K562 (cell line): ENCODE measurements around the gene SERTAD3. TPM values are rescaled to one million over a fixed set of nuclear protein-coding genes. Genes with fewer than 3 reads are reported as not detected.
A peak's percentile ranks its signal among the peaks of the same experiment; 100 is the strongest.

ENCODE experiments used
- ATAC-seq: fragments of 200-7000 bp; cut with Tn5 transposase; 3 replicates; pipeline ENCODE4 v1.9.1; 2020; ENCODE audit warnings: moderate library complexity
- BruUV-seq: library from RNA; stranded (reverse); fragments of 400-500 nt; replicated peaks from 2 replicates; lab custom pipeline; 2021; lab: Mats Ljungman, UMichigan
- CTCF ChIA-PET: fragments of 300-600 bp; formaldehyde crosslinking; extraction: SDS; loops from one replicate; lab custom pipeline; 2021; ENCODE audit warnings: low intra/inter-chr PET ratio; lab: Yijun Ruan, JAX
- POLR2A ChIA-PET: fragments of 300-600, 350-650 bp; sonication (Branson Sonifier 250); formaldehyde crosslinking; extraction: SDS; loops from one replicate; lab custom pipeline; 2021; ENCODE audit warnings: antibody characterized with exemption, inconsistent platforms; lab: Yijun Ruan, JAX
- DNase-seq, 4 experiments: peaks; one replicate each; pipeline versions ENCODE4 v3.0.0 to v3.0.0-alpha.2; 2011 to 2018; ENCODE audit warnings: low spot score in 3 of 4, mixed read lengths in 3 of 4; ENCODE audit errors: extremely low read depth in 1 of 4
- FAIRE-seq: peaks from 2 replicates; lab custom pipeline; 2011; peaks lifted over from hg19 to GRCh38; lab: Jason Lieb, UNC
- H2AFZ ChIP-seq: 2 replicates; pipeline ENCODE4 v1.6.0; 2011; ENCODE audit warnings: low read depth, low read length, control low read depth, inconsistent platforms
- H3K27ac ChIP-seq: fragments of 200-600 bp; 3 replicates; pipeline ENCODE4 v1.8.0; 2011; ENCODE audit warnings: low read depth, mild to moderate bottlenecking, control low read depth, inconsistent platforms, low read length, moderate library complexity, mixed read lengths; ENCODE audit errors: extremely low read depth
- H3K27me3 ChIP-seq, 2 experiments: fragments of 300-600 bp in 1 of 2; 2 replicates in 1 of 2; 3 replicates in 1 of 2; pipeline versions ENCODE4 v1.6.0 to v1.8.0; 2011; ENCODE audit warnings: inconsistent platforms in 2 of 2, low read length in 2 of 2, mild to moderate bottlenecking in 1 of 2, mixed read lengths in 1 of 2, moderate library complexity in 1 of 2; ENCODE audit not compliant: control insufficient read depth in 2 of 2, insufficient read depth in 2 of 2
- H3K36me3 ChIP-seq: fragments of 300-600 bp; 3 replicates; pipeline ENCODE4 v1.8.0; 2011; ENCODE audit warnings: mild to moderate bottlenecking, low read length, inconsistent platforms; ENCODE audit not compliant: control insufficient read depth, insufficient read depth
- H3K4me1 ChIP-seq, 2 experiments: fragments of 200-600 bp in 1 of 2; replicated peaks in 1 of 2; 2 replicates in 1 of 2; 3 replicates in 1 of 2; pipeline versions ENCODE4 v1.5.1 to v1.8.0; 2011; ENCODE audit warnings: inconsistent platforms in 2 of 2, low read length in 2 of 2, mild to moderate bottlenecking in 1 of 2, mixed read lengths in 1 of 2, moderate library complexity in 1 of 2; ENCODE audit not compliant: control insufficient read depth in 2 of 2, insufficient read depth in 2 of 2
- H3K4me2 ChIP-seq: 2 replicates; pipeline ENCODE4 v1.6.1; 2011; ENCODE audit warnings: low read length, control low read depth, inconsistent platforms, mixed read lengths; ENCODE audit not compliant: insufficient read depth
- H3K4me3 ChIP-seq: fragments of 200-600 bp; sonication (generic), shearing (Covaris generic); 2 replicates; pipeline ENCODE4 v1.5.1; 2016; ENCODE audit warnings: control low read depth, inconsistent platforms
- H3K79me2 ChIP-seq: fragments of 200-600 bp; 3 replicates; pipeline ENCODE4 v1.8.0; 2011; ENCODE audit warnings: low read length, inconsistent platforms; ENCODE audit not compliant: control insufficient read depth, insufficient read depth
- H3K9ac ChIP-seq, 2 experiments: 2 replicates each; pipeline versions ENCODE4 v1.6.0 to v1.6.1; 2011; ENCODE audit warnings: low read depth in 2 of 2, low read length in 2 of 2, control low read depth in 1 of 2, inconsistent platforms in 1 of 2, mild to moderate bottlenecking in 1 of 2, mixed read lengths in 1 of 2; ENCODE audit not compliant: insufficient read depth in 1 of 2
- H3K9me1 ChIP-seq: one replicate; pipeline ENCODE4 v1.6.0; 2011; ENCODE audit warnings: inconsistent platforms, mild to moderate bottlenecking, low read length, moderate library complexity; ENCODE audit not compliant: control insufficient read depth, insufficient read depth
- H3K9me3 ChIP-seq: replicated peaks from 2 replicates; pipeline ENCODE4 v1.5.1; 2011; ENCODE audit warnings: low read depth, low read length, inconsistent platforms; ENCODE audit not compliant: control insufficient read depth, insufficient read depth
- H4K20me1 ChIP-seq: replicated peaks from 2 replicates; pipeline ENCODE4 v1.6.1; 2011; ENCODE audit warnings: low read length, inconsistent platforms, mixed read lengths; ENCODE audit not compliant: control insufficient read depth, insufficient read depth
- ATF1 ChIP-seq, 2 experiments: fragments of 450-650 bp in 1 of 2; IDR thresholded peaks; 2 replicates each; pipeline ENCODE4 v1.6.1; 2016; ENCODE audit warnings: missing compliant biosample characterization in 1 of 2, missing genetic modification characterization in 1 of 2
- BACH1 ChIP-seq: fragments of 200-800 bp; sonication (Bioruptor generic); IDR thresholded peaks from 2 replicates; pipeline ENCODE4 v1.6.1; 2016; ENCODE audit warnings: missing genetic modification characterization, missing compliant biosample characterization
- CBX5 ChIP-seq: IDR thresholded peaks from 2 replicates; pipeline ENCODE4 v1.6.1; 2014; ENCODE audit warnings: low read depth, borderline replicate concordance
- EGR1 ChIP-seq: fragments of 450-650 bp; conservative IDR thresholded peaks from 2 replicates; pipeline ENCODE4 v1.6.1; 2017; ENCODE audit warnings: mild to moderate bottlenecking
- HDAC2 ChIP-seq: fragments of 450-650 bp; IDR thresholded peaks from 2 replicates; pipeline ENCODE4 v1.6.1; 2016; ENCODE audit warnings: mild to moderate bottlenecking
- HEY1 ChIP-seq: fragments of 250-450 bp; sonication (Bioruptor Pico); IDR thresholded peaks from 2 replicates; pipeline ENCODE4 v1.5.0; 2020; ENCODE audit warnings: mild to moderate bottlenecking, moderate library complexity, borderline replicate concordance
- KLF1 ChIP-seq: fragments of 450-650 bp; IDR thresholded peaks from 2 replicates; pipeline ENCODE4 v1.6.1; 2016; ENCODE audit warnings: missing genetic modification characterization, missing compliant biosample characterization
- MTA2 ChIP-seq: fragments of 450-650 bp; IDR thresholded peaks from 2 replicates; pipeline ENCODE4 v1.6.1; 2016; ENCODE audit warnings: low read depth
- NR1H2 ChIP-seq: sonication (generic); formaldehyde crosslinking; IDR thresholded peaks from 2 replicates; pipeline ENCODE4 v1.4.0; 2020; ENCODE audit warnings: mild to moderate bottlenecking, missing genetic modification reagents
- RBFOX2 ChIP-seq: fragments of 200-400 bp; formaldehyde crosslinking; IDR thresholded peaks from 2 replicates; pipeline ENCODE4 v1.6.1; 2017; ENCODE audit warnings: low read depth, mild to moderate bottlenecking, low read length, moderate library complexity
- RCOR1 ChIP-seq, 2 experiments: IDR thresholded peaks; 2 replicates each; pipeline ENCODE4 v1.6.1; 2012; ENCODE audit warnings: low read depth in 2 of 2, low read length in 2 of 2, borderline replicate concordance in 1 of 2, improper control_type of control experiment in 1 of 2
- SMARCA4 ChIP-seq: fragments of 450-650 bp; IDR thresholded peaks from 2 replicates; pipeline ENCODE4 v1.6.1; 2016
- SNIP1 ChIP-seq: fragments of 450-650 bp; IDR thresholded peaks from 2 replicates; pipeline ENCODE4 v1.7.1; 2017; ENCODE audit warnings: low read depth, mild to moderate bottlenecking
- TAF1 ChIP-seq: IDR thresholded peaks from 2 replicates; pipeline ENCODE4 v1.6.1; 2011; ENCODE audit warnings: mild to moderate bottlenecking, low read length, moderate library complexity; ENCODE audit not compliant: insufficient read depth, control insufficient read depth, severe bottlenecking; ENCODE audit errors: extremely low read depth
- TBP ChIP-seq: optimal IDR thresholded peaks from 2 replicates; pipeline ENCODE3; 2011; ENCODE audit warnings: low read depth, low read length, improper control_type of control experiment
- ZNF75A ChIP-seq: fragments of 450-650 bp; formaldehyde crosslinking; IDR thresholded peaks from 2 replicates; pipeline ENCODE4 v1.4.0; 2020; ENCODE audit warnings: mild to moderate bottlenecking
- WGBS: fragments of 100-300 bp; shearing (Covaris generic); methylation state at CpG from one replicate; pipeline ENCODE4 v1.1.6; 2016; ENCODE audit warnings: low coverage, mixed read lengths; ENCODE audit not compliant: insufficient coverage; ENCODE audit errors: missing lambda C conversion rate; 5-methylcytosine and 5-hydroxymethylcytosine counted together
- in situ Hi-C: fragments of 300-500 bp; cut with MboI; formaldehyde crosslinking; loops from 4 replicates; pipeline ENCODE4 v1.15.0; 2018; ENCODE audit warnings: inconsistent platforms, mixed read lengths
- intact Hi-C: fragments of 100-400 bp; cut with micrococcal nuclease; formaldehyde crosslinking; loops from 2 replicates; pipeline ENCODE4 v1.14.2; 2022
- polyA plus RNA-seq, 8 experiments: library from polyadenylated mRNA; depleted of rRNA in 4 of 8; stranded (reverse) in 5 of 8; unstranded in 3 of 8; fragments of >200 nt; fragmentation: Nextera tagmentation in 2 of 8; fragmentation: Illumina TruSeq in 1 of 8; extraction: Ambion mirVana in 2 of 8; extraction: Trizol in 1 of 8; gene quantifications; 2 replicates each; pipeline versions ENCODE4 v1.2.1 to v1.2.3, GENCODE V29; 2011 to 2014; ENCODE audit warnings: inconsistent platforms in 1 of 8, missing spikeins in 1 of 8
- total RNA-seq, 7 experiments: library from RNA; depleted of rRNA in 6 of 7; stranded (reverse); fragments of >200 nt in 6 of 7; fragmentation: Illumina TruSeq in 2 of 7; extraction: Trizol in 2 of 7; gene quantifications; 2 replicates each; pipeline versions ENCODE4 v1.2.1 to v1.2.3, GENCODE V29; 2011 to 2021; ENCODE audit warnings: low replicate concordance in 1 of 7
- TF ChIP-seq, protein P1 (sequence below): fragments of 450-650 bp; formaldehyde crosslinking; IDR thresholded peaks from 2 replicates; pipeline ENCODE4 v1.4.0; 2022; ENCODE audit warnings: mild to moderate bottlenecking, moderate library complexity
- TF ChIP-seq, protein P2 (sequence below): sonication (generic); formaldehyde crosslinking; IDR thresholded peaks from 2 replicates; pipeline ENCODE4 v1.9.0; 2022; ENCODE audit warnings: mild to moderate bottlenecking, missing genetic modification reagents
- TF ChIP-seq, protein P3 (sequence below), 2 experiments: fragments of 450-650 bp in 1 of 2; sonication (generic) in 1 of 2; formaldehyde crosslinking in 1 of 2; IDR thresholded peaks in 1 of 2; conservative IDR thresholded peaks in 1 of 2; 2 replicates each; pipeline versions ENCODE4 v1.6.1 to v1.8.1; 2016 to 2023; ENCODE audit warnings: mild to moderate bottlenecking in 2 of 2, moderate library complexity in 2 of 2, inconsistent platforms in 1 of 2, missing genetic modification reagents in 1 of 2
- TF ChIP-seq, protein P4 (sequence below): fragments of 450-650 bp; formaldehyde crosslinking; IDR thresholded peaks from 2 replicates; pipeline ENCODE4 v1.4.0; 2022; ENCODE audit warnings: missing genetic modification characterization

The SERTAD3 gene
- total and polyA plus RNA-seq, 9 of the 15 experiments (the other 6 are each of a cell fraction or from before 2014, with no cell fraction given), result 5.4 to 28.9 (median 17.5) TPM

DNA sequence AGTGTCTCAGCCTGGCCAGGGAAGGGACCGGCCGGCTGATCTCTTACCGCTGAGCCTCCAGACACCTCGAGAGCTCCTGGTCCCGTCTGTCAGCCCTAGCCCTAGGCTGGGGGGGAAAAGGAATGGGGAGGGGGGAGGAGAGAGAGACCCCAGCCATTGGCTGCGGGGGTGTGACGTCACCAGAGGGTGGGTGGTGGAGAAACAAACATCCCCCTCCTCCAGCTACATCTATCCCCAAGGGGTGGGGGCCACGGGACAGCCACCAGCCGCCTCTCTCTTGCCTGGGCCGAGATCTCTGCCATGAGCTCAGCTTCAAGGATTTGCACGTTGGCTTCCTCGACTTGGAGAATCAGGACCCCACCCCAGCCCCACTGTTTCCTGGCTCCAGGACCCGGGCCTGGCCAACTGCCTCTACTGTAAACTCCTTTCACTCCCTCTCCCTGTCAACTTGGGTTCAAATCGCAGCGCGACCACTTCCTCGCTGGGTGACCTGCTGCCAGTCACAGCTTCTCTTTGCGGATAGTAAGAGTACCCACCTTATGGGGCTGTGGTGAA, 30.8 kb downstream of the SERTAD3 start, which contains the start of gene PRX:
Gene PRX, minus strand, starts transcription at position 88 of the 555 bp plus-strand sequence. CDS start 5,446 bp downstream, outside the sequence.
- H3K27ac ChIP-seq, result no peak within 1 kb of the TSS
- 67% methylated on average over 13 of the region's 18 CpGs for WGBS
- intact Hi-C loops (no loop called here), in situ Hi-C loops (no loop called here)
- H3K4me1 ChIP-seq, result peaks cover 28 to 58% of the 10 kb centered on the region in 2 experiments
- DNase-seq, result peak; percentile 27 to 56 (median 54)
- no peak within 1 kb of the TSS for H3K4me2 ChIP-seq
- peak within 1 kb of the TSS; percentile 41; the same call in 1 of the 2 replicates for H2AFZ ChIP-seq
- H3K79me2 ChIP-seq, result no peaks in the 10 kb centered on the region
- BruUV-seq, result no TSS peak
- ATAC-seq, result no peak
- H3K36me3 ChIP-seq, result no peaks in the 10 kb centered on the region
- no peak for FAIRE-seq
- no peak within 1 kb of the TSS for H3K4me3 ChIP-seq
- no peaks in the 10 kb centered on the region for H3K9me1 ChIP-seq
- no peaks in the 10 kb centered on the region for H3K9me3 ChIP-seq
- ChIA-PET POLR2A (interaction anchor here (1.0 to 2.0 kb wide), 6 partner anchors 8 to 38 kb away, joined by 3 to 6 read pairs (median 5); no protein-coding TSS in a partner anchor), CTCF (no interaction called here)
- H3K9ac ChIP-seq, result peak within 1 kb of the TSS in 1 of 2 experiments; percentile 60; a peak in 2 of 4 replicates
- H4K20me1 ChIP-seq, result no peaks in the 10 kb centered on the region
- H3K27me3 ChIP-seq, result no peaks in the 10 kb centered on the region
- no peak for TF ChIP-seq SNIP1
- TF ChIP-seq HDAC2, result no peak
- no peak for TF ChIP-seq SMARCA4
- no peak for TF ChIP-seq NR1H2 (CRISPR knock-in tag)
- no peak for TF ChIP-seq RCOR1 (IDR thresholded peaks at IDR 0.05; ENCODE audit: borderline replicate concordance in 1 of 2, low read depth in 2 of 2, low read length in 2 of 2)
- no peak for TF ChIP-seq KLF1 (tag)
- TF ChIP-seq TAF1, result no peak
- no peak for TF ChIP-seq CBX5
- TF ChIP-seq, protein P1, sequence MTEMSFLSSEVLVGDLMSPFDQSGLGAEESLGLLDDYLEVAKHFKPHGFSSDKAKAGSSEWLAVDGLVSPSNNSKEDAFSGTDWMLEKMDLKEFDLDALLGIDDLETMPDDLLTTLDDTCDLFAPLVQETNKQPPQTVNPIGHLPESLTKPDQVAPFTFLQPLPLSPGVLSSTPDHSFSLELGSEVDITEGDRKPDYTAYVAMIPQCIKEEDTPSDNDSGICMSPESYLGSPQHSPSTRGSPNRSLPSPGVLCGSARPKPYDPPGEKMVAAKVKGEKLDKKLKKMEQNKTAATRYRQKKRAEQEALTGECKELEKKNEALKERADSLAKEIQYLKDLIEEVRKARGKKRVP (CRISPR knock-in tag), result no peak
- TF ChIP-seq ATF1 (CRISPR knock-in tag; IDR thresholded peaks at IDR 0.05), result peak; percentile 24; the same call in 1 of the 2 replicates
- TF ChIP-seq ATF1 (tag; IDR thresholded peaks at IDR 0.05), result peak; percentile 80
- no peak for TF ChIP-seq BACH1 (tag)
- no peak for TF ChIP-seq HEY1
- TF ChIP-seq, protein P2, sequence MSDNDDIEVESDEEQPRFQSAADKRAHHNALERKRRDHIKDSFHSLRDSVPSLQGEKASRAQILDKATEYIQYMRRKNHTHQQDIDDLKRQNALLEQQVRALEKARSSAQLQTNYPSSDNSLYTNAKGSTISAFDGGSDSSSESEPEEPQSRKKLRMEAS (CRISPR knock-in tag), result no peak
- TF ChIP-seq ZNF75A (CRISPR knock-in tag), result no peak
- TF ChIP-seq, protein P3, sequence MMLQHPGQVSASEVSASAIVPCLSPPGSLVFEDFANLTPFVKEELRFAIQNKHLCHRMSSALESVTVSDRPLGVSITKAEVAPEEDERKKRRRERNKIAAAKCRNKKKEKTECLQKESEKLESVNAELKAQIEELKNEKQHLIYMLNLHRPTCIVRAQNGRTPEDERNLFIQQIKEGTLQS (IDR thresholded peaks at IDR 0.05), result peak; percentile 69
- TF ChIP-seq, protein P3 (CRISPR knock-in tag; conservative IDR thresholded peaks at IDR 0.05), result no peak
- TF ChIP-seq TBP, result no peak
- 0 out of 2 replicates have a peak, but pooled peaks have one; percentile 13 for TF ChIP-seq EGR1
- no peak for TF ChIP-seq RBFOX2
- TF ChIP-seq, protein P4, sequence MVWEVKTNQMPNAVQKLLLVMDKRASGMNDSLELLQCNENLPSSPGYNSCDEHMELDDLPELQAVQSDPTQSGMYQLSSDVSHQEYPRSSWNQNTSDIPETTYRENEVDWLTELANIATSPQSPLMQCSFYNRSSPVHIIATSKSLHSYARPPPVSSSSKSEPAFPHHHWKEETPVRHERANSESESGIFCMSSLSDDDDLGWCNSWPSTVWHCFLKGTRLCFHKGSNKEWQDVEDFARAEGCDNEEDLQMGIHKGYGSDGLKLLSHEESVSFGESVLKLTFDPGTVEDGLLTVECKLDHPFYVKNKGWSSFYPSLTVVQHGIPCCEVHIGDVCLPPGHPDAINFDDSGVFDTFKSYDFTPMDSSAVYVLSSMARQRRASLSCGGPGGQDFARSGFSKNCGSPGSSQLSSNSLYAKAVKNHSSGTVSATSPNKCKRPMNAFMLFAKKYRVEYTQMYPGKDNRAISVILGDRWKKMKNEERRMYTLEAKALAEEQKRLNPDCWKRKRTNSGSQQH (CRISPR knock-in tag), result no peak
- no peak for TF ChIP-seq MTA2
